ENCODE data around the gene GSTM3.

DNA sequence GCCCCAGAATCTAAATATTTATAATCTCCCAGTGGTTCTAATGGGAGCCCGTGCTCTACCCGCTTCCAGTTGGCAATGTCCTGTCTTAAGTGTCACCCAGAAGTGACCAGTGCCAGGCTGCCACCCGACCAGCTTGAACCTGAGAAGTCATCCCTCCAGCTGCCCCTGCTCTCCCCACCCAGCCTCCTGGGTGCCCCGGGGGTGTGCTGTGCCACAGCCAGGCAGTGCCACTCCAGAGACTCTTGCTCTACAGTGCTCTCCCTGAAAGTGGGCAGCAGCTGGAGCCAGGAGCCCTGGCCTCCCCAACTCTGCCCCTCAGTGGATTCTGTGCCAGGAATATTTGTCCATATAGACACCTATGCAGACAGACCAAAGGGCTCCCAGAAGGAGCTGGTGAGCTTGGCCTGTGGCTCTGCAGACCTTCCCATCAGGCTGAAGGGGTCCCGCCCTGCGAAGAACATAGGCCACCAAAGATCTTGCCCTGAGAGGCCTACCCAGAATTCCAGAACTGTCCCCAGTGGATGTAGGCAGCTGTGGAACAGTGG is 31.9 kb upstream of the GSTM3 start:
- TF ChIP-seq EZH2 (IDR thresholded peaks at IDR 0.05; ENCODE audit: low read depth, unreplicated experiment), result no peak
- TF ChIP-seq, protein P1, sequence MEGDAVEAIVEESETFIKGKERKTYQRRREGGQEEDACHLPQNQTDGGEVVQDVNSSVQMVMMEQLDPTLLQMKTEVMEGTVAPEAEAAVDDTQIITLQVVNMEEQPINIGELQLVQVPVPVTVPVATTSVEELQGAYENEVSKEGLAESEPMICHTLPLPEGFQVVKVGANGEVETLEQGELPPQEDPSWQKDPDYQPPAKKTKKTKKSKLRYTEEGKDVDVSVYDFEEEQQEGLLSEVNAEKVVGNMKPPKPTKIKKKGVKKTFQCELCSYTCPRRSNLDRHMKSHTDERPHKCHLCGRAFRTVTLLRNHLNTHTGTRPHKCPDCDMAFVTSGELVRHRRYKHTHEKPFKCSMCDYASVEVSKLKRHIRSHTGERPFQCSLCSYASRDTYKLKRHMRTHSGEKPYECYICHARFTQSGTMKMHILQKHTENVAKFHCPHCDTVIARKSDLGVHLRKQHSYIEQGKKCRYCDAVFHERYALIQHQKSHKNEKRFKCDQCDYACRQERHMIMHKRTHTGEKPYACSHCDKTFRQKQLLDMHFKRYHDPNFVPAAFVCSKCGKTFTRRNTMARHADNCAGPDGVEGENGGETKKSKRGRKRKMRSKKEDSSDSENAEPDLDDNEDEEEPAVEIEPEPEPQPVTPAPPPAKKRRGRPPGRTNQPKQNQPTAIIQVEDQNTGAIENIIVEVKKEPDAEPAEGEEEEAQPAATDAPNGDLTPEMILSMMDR (conservative IDR thresholded peaks at IDR 0.05; ENCODE audit: low read depth in 2 of 2), result no peak

Data from GM23338 (cell line).